ENCODE measurements around the gene MT1A.

The MT1A gene

DNA sequence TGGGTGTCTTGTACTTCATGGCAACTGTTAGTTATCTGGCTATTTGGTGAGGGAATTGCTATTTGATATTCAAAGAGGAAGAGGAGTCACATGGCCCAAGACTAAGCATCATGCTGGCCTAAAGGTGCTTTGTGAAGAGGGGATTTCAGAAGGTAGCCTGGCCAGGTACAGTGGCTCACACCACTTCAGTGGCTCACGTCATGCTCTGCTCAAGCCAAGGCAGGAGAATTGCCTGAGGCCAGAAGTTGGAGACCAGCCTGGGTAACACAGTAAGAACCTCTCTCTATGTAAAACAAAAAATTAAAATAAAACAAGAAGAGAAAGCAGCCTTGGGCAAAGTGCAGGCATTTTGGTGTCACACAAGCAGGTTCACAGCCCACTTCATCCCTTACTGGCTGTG is 6.8 kb downstream of the MT1A start:
- no peak overlapping the region for H3K4me3 Mint-ChIP-seq
- H3K4me1 Mint-ChIP-seq (ENCODE audit: low read depth): peaks cover 23% of the 10 kb centered on the region
- H3K9me3 Mint-ChIP-seq: no peaks in the 10 kb centered on the region
- no peak overlapping the region for H3K27ac Mint-ChIP-seq
- peaks cover 83% of the 10 kb centered on the region for H3K27me3 Mint-ChIP-seq
- intact Hi-C loops (cut with micrococcal nuclease): no loop called here
- no peaks in the 10 kb centered on the region for H3K36me3 Mint-ChIP-seq (ENCODE audit: low read depth)

DNA sequence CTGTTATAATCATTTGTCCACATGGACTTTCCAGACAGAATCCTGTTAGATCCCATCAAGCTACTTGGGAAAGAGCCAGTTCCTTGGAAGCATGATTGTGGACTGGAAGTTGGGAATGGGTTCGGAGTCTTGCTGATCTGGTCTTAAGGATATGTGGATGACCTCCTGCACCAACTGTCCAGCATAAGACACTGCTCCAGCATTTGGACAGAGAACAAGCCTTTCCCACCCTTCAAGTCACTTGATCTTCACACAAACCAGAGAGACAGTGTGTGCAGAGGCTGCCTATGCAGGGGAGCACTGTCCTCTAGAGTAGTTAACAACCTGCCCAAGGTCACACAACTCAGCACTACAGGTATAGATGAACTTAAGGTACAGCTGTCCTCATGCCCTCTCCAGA is 7.4 kb downstream of the MT1A start:
- H3K27ac Mint-ChIP-seq: no peak overlapping the region
- H3K4me3 Mint-ChIP-seq: no peak overlapping the region
- H3K27me3 Mint-ChIP-seq: peaks cover 78% of the 10 kb centered on the region
- no peaks in the 10 kb centered on the region for H3K36me3 Mint-ChIP-seq (ENCODE audit: low read depth)
- intact Hi-C loops (cut with micrococcal nuclease): no loop called here
- H3K9me3 Mint-ChIP-seq: no peaks in the 10 kb centered on the region
- peaks cover 23% of the 10 kb centered on the region for H3K4me1 Mint-ChIP-seq (ENCODE audit: low read depth)

DNA sequence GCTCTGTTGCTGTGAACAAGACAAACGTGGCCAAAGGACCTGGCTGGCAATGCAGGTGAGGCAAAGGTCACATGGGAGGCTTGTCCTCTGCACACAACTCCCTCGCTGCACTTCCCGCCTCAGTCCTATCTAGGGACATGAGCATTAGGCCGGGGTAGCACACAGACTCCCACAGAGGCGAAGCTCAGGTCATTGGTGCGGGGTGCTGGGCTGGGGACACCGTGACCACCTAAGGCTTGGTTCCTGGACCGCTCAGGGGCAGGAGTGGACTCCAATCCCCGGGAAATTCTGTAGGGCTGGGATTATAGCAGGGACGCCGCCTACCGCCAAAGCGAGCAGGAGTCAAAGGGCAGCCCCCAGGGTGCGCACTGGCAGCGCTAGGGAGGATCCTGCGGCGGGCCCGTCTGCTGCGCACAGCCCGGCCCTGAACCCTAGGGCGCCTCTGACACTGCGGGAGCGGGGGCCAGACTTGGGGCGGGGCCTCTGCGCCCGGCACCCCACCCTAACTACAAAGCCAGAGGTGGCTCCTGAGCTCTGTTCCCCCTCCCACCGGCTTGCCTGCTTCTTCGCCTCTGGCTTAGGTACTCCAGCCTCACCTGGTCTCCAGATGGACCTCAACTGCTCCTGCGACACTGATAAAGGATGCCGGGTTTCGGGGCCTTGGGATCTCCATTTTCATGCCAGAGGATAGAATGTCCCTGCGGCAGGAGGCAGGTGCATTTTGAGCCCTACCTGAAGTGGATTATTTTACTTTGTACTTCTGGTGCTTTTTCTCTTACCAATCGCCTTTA is 9.4 kb downstream of the MT1A start:
- intact Hi-C loops (cut with micrococcal nuclease): no loop called here
- Mint-ChIP-seq H3K36me3 (ENCODE audit: low read depth) (no peaks in the 10 kb centered on the region), H3K27ac (no peak overlapping the region), H3K4me1 (ENCODE audit: low read depth) (peaks cover 20% of the 10 kb centered on the region), H3K27me3 (peaks cover 83% of the 10 kb centered on the region), H3K9me3 (no peaks in the 10 kb centered on the region), H3K4me3 (no peak overlapping the region)

DNA sequence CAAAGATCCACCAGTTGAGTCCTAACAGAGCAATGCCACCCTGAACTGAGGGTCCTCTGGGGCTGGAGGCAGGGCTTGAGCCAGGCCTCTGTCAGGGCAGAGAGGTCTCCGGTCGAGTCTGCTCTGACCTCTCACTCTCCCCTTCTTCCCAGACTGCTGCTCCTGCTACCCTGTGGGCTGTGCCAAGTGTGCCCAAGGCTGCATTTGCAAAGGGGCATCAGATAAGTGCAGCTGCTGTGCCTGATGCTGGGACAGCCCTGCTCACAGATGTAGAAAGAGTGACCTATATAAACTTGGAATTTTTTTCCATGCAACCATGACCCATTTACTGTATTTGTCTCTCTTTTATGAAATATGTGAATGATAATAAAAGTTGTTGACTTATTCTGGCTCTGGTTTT is 10.8 kb downstream of the MT1A start:
- peaks cover 79% of the 10 kb centered on the region for H3K27me3 Mint-ChIP-seq
- no peaks in the 10 kb centered on the region for H3K9me3 Mint-ChIP-seq
- peaks cover 9% of the 10 kb centered on the region for H3K4me1 Mint-ChIP-seq (ENCODE audit: low read depth)
- no peak overlapping the region for H3K4me3 Mint-ChIP-seq
- intact Hi-C loops (cut with micrococcal nuclease): no loop called here
- no peak overlapping the region for H3K27ac Mint-ChIP-seq
- H3K36me3 Mint-ChIP-seq (ENCODE audit: low read depth): no peaks in the 10 kb centered on the region

DNA sequence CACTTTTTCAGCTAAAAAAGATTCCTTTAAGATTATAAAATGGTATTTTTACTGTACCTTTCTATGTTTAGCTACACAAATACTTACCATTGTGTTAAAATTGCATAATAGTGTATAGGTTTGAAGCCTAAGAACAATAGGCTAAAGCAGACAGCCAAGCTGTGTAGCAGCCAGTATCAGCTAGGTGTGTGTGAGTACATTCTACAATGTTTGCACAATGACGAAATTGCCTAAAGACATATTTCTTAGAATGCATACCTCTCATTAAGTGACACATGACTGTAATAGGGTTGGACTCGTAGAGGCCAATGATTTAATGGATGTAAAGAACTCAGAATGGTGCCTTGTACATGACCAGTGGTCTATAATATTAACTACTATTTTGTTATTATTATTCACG is 11.4 kb downstream of the MT1A start:
- H3K9me3 Mint-ChIP-seq: no peaks in the 10 kb centered on the region
- intact Hi-C loops (cut with micrococcal nuclease): no loop called here
- peaks cover 15% of the 10 kb centered on the region for H3K4me1 Mint-ChIP-seq (ENCODE audit: low read depth)

DNA sequence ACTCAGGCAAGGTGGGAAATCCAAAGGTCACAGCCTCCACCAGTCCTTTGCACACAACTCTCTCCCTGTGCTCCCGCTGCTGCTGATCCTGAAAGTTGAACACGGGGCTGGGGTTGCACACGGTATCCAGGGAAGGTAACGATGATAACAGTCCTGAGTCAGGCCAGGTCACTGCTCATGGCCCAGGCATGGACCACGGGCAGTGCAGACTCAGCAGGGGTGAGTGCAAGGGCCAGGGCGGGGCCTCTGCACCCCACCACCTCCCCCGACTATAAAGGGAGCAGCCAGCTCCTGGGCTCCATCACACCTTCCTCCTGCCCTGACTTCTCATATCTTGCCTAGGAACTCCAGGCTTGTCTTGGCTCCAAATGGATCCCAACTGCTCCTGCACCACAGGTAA is 13.1 kb downstream of the MT1A start, which contains the start of gene MT1B:
TSS of gene MT1B (plus strand) at position 301 of the 400 bp plus-strand sequence. CDS start at position 369, 68 bp downstream.
- H3K27me3 Mint-ChIP-seq: peaks cover 62% of the 10 kb centered on the region
- no peak within 1 kb of the TSS for H3K27ac Mint-ChIP-seq
- no peaks in the 10 kb centered on the region for H3K9me3 Mint-ChIP-seq
- peaks cover 15% of the 10 kb centered on the region for H3K4me1 Mint-ChIP-seq (ENCODE audit: low read depth)
- H3K36me3 Mint-ChIP-seq (ENCODE audit: low read depth): no peaks in the 10 kb centered on the region
- H3K4me3 Mint-ChIP-seq: no peak within 1 kb of the TSS
- intact Hi-C loops (cut with micrococcal nuclease): no loop called here

More for the DNA sequence above, 11.4 kb downstream of the MT1A start:
- Mint-ChIP-seq H3K27ac (no peak overlapping the region), H3K4me3 (no peak overlapping the region), H3K36me3 (ENCODE audit: low read depth) (no peaks in the 10 kb centered on the region), H3K27me3 (peaks cover 75% of the 10 kb centered on the region)

DNA sequence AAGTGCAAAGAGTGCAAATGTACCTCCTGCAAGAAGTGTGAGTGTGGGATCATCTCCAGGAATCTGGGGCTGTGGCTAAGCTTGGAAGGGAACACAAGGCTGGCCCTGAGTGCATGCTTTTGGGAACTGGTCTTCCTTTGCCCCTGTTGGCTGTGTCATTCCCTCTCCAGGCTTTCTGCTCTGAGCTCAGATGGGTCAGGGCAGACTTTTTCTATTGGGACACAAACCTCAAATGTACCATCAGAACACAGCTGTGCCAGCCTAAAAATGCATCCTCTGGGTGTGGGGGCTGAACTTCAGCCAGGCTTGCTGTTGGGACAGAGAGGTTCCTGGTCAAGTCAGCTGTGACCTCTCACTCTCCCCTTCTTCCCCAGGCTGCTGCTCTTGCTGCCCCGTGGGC is 14.1 kb downstream of the MT1A start:
- Mint-ChIP-seq H3K27ac (no peak overlapping the region), H3K36me3 (ENCODE audit: low read depth) (no peaks in the 10 kb centered on the region), H3K9me3 (no peaks in the 10 kb centered on the region), H3K4me1 (ENCODE audit: low read depth) (peaks cover 21% of the 10 kb centered on the region), H3K4me3 (no peak overlapping the region), H3K27me3 (peaks cover 58% of the 10 kb centered on the region)
- intact Hi-C loops (cut with micrococcal nuclease): no loop called here

DNA sequence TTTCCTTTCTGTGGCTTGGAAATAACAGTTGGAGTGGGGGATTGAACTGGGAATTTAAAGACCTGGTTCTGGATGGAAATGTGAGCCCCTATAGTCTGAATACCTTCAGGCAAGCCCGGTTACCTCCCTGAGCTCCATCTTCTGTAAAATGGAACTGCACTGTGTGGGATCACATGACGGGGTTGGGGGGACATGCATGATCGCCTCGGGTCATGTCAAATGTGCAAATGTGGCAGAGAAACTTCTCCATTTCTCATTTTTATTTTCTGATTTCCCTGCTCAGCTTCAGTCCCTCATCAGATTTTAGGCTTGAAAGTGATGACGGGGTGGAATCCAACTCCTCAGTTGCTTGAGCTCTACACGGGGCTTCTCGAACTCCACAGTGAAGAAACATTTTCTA is 14.8 kb downstream of the MT1A start:
- H3K9me3 Mint-ChIP-seq: no peaks in the 10 kb centered on the region
- peaks cover 27% of the 10 kb centered on the region for H3K4me1 Mint-ChIP-seq (ENCODE audit: low read depth)
- no peak overlapping the region for H3K27ac Mint-ChIP-seq
- H3K4me3 Mint-ChIP-seq: no peak overlapping the region
- peaks cover 57% of the 10 kb centered on the region for H3K27me3 Mint-ChIP-seq
- H3K36me3 Mint-ChIP-seq (ENCODE audit: low read depth): no peaks in the 10 kb centered on the region
- intact Hi-C loops (cut with micrococcal nuclease): no loop called here

DNA sequence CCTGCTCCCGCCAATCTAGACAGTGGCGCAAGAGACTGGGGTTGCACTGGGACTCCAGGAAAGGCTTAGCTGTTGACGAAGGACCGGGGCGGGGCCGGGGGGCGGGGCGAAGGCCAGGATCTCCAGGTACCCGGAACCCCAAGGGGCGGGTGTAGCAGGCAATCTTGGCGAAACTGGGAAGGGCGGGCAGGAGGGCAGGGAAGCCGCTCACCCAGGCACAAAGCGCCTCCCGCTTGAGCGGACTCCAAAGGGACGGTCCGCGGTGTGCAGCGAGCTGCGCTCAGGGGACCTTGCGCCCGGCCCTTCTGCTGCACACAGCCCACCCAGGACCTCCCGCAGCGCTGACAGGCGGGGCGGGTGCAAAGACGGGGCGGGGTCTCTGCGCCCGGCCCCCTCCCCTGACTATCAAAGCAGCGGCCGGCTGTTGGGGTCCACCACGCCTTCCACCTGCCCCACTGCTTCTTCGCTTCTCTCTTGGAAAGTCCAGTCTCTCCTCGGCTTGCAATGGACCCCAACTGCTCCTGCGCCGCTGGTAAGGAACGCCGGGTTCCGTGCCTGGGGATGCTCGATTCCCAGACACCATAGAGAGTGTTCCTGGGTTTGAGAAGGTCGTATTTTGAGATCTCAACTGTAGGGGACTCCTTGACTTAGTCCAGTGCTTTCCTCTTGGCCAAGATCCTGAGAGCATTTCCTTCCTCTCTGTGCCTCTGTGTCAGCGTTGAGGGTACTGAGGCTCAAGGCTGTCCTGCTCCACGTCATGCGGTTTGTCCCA is 19.3 kb downstream of the MT1A start, which contains the start of gene MT1F:
TSS of gene MT1F (plus strand) at position 405 of the 772 bp plus-strand sequence. CDS start at position 505, 100 bp downstream.
- peaks cover 63% of the 10 kb centered on the region for H3K27me3 Mint-ChIP-seq
- H3K27ac Mint-ChIP-seq: peak within 1 kb of the TSS; percentile 28
- intact Hi-C loops (cut with micrococcal nuclease): no loop called here
- peaks cover 31% of the 10 kb centered on the region for H3K4me1 Mint-ChIP-seq (ENCODE audit: low read depth)
- H3K4me3 Mint-ChIP-seq: peak within 1 kb of the TSS; percentile 85
- no peaks in the 10 kb centered on the region for H3K36me3 Mint-ChIP-seq (ENCODE audit: low read depth)
- H3K9me3 Mint-ChIP-seq: no peaks in the 10 kb centered on the region

DNA sequence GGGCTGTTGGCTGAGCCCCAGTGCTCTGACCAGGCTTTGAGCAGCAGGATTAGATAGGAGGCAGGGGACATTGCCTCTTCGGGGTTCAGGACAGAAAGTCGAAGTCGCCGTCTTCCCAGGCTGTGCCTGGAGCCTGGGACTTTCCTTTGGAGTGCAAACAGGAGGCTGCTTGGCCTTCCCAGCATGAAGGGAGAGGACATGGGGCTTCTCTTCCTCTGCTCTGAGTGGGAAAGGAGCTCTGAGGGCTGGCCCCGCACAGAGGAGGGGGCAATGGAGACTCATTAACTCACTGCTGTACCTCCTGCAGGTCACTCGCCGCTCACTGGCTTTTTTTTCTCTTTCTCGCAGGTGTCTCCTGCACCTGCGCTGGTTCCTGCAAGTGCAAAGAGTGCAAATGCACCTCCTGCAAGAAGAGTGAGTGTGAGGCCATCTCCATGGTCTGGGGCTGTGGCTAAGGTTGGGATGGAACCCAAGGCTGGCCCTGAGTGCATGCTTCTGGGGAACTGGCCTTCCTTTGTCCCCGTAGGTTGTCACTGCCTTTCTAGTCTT is 19.9 kb downstream of the MT1A start:
- Mint-ChIP-seq H3K4me1 (ENCODE audit: low read depth) (peaks cover 37% of the 10 kb centered on the region), H3K4me3 (peak overlapping the region; percentile 85), H3K27me3 (peaks cover 63% of the 10 kb centered on the region), H3K36me3 (ENCODE audit: low read depth) (no peaks in the 10 kb centered on the region), H3K9me3 (no peaks in the 10 kb centered on the region), H3K27ac (peak overlapping the region; percentile 28)
- intact Hi-C loops (cut with micrococcal nuclease): no loop called here

DNA sequence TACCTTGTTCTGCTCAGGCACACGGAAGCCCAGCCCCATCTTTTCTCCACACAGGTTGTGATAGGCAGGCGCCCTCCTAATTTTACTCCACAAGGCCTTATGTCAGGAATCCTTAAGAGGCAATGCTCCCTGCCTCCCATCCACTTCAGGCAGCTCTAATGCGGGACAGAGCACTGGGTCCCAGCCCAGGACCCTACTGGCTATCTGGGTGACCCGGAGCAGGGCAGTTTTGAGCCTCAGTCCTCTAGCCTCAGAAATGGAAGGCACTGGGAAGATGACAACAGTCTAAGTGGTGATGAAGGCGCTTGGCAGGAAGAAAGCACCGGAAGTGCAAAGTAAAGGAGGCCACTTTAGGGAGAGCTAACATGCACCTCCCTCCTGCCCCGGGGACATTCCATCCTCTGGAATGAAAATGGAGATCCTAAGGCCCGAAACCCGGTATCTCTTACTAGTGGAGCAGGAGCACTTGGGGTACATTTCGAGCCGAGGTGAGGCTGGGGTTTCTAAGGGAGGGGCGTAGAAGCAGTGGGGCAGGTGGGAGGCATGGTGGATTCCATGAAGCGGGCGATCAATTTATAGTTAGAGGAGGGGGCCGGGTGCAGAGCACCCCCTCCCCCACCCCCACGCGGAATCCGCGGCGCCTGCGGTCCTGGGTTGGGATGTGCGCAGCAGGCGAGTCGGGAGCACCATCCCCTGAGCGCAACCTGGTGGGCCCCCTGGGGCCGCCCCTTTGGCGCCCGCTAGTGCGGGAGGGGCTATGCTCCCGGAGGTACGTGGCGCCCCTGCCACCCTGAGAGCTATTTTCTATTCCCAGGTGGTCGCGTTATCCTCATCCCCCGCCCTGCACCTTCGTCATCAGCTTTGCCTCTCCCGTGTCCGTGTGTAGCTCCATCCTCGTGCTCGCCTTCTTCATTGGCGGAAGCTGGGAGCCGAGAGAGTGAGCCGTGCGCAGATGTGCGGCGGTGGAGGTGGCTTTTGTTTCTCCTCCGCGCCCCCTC is 24.2 kb downstream of the MT1A start:
- Mint-ChIP-seq H3K9me3 (no peaks in the 10 kb centered on the region), H3K4me1 (ENCODE audit: low read depth) (peaks cover 27% of the 10 kb centered on the region), H3K27ac (no peak overlapping the region), H3K4me3 (no peak overlapping the region), H3K36me3 (ENCODE audit: low read depth) (no peaks in the 10 kb centered on the region), H3K27me3 (peaks cover 86% of the 10 kb centered on the region)
- intact Hi-C loops (cut with micrococcal nuclease): no loop called here

DNA sequence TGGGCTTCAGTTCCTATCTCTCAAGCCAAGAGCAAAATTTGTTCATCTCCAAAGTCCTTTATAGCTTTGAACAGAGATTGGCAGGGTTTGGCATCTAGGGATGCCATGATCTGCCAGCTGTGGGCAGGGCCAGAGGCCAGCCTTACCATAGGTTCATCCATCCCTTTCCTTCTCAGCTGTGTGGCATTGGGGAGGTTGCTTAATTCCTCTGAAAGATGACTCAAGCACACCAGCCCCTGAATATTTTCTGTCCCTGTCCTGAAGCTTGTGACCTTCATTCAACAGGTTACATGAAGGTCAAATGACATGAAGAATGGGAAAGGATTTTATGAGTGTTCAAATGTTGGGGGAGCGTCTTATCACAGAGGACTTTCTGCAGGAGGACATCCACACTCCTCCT is 26.0 kb downstream of the MT1A start:
- Mint-ChIP-seq H3K27ac (no peak overlapping the region), H3K4me3 (no peak overlapping the region), H3K9me3 (no peaks in the 10 kb centered on the region), H3K27me3 (peaks cover 87% of the 10 kb centered on the region), H3K36me3 (ENCODE audit: low read depth) (no peaks in the 10 kb centered on the region), H3K4me1 (ENCODE audit: low read depth) (peaks cover 33% of the 10 kb centered on the region)
- intact Hi-C loops (cut with micrococcal nuclease): no loop called here

Data from dendritic cell treated with granulocyte-macrophage colony-stimulating factor and Interleukin-4, amounts not matched to agents 40 ng/mL and 50 ng/mL, for 4 days (primary cell).